Activated B cell treated with CpG ODN at 0.5 μM for 24 hours (primary cell): Measurements from ENCODE around the gene ZIC2. TPM values are rescaled to one million over a fixed set of nuclear protein-coding genes. Genes with fewer than 3 reads are reported as not detected.

Experiments
- ATAC-seq: fragments of 200-7000 bp; cut with Tn5 transposase; one replicate; pipeline ENCODE4 v1.10.0; 2021; ENCODE audit warnings: low read depth, mild to moderate bottlenecking, moderate library complexity
- CTCF ChIA-PET: fragments of 350-600 bp; sonication (Branson Sonifier 250); formaldehyde crosslinking; loops from one replicate; lab custom pipeline; 2021; ENCODE audit warnings: antibody characterized with exemption; lab: Charles Lee
- POLR2A ChIA-PET: fragments of 350-600 bp; sonication (Branson Sonifier 250); formaldehyde crosslinking; loops from one replicate; lab custom pipeline; 2021; ENCODE audit warnings: antibody characterized with exemption; lab: Charles Lee
- DNase-seq: peaks from one replicate; pipeline ENCODE4 v3.0.0; 2022
- H3K27ac Mint-ChIP-seq: one replicate; pipeline ENCODE4 v1.8.0; 2020; ENCODE audit warnings: mixed read lengths
- H3K27me3 Mint-ChIP-seq: one replicate; pipeline ENCODE4 v1.8.0; 2021; ENCODE audit warnings: mixed read lengths
- H3K36me3 Mint-ChIP-seq: one replicate; pipeline ENCODE4 v1.8.0; 2021; ENCODE audit warnings: low read depth, mixed read lengths
- H3K4me1 Mint-ChIP-seq: one replicate; pipeline ENCODE4 v1.8.0; 2021; ENCODE audit warnings: mixed read lengths
- H3K4me3 Mint-ChIP-seq: one replicate; pipeline ENCODE4 v1.8.0; 2020; ENCODE audit warnings: mild to moderate bottlenecking, mixed read lengths
- H3K9me3 Mint-ChIP-seq: one replicate; pipeline ENCODE4 v1.8.0; 2020; ENCODE audit warnings: mixed read lengths
- CTCF ChIP-seq: fragments of 200-600 bp; IDR thresholded peaks from one replicate; pipeline ENCODE4 v1.8.0; 2022; ENCODE audit warnings: antibody characterized with exemption, mild to moderate bottlenecking
- intact Hi-C: fragments of 100-400 bp; cut with micrococcal nuclease; formaldehyde crosslinking; loops from one replicate; pipeline ENCODE4 v1.15.1; 2024
- total RNA-seq: library from RNA; stranded (reverse); gene quantifications from 2 replicates; pipeline ENCODE4 v1.2.3, GENCODE V29; 2022

The ZIC2 gene
- total RNA-seq, 1 donor from 2014 or later = not detected

GRCh38 chr13:99971576-99972189 lies 9.9 kb upstream of the ZIC2 start, which contains the start of gene ZIC5:
TSS of gene ZIC5 (minus strand) at chr13:99971767. CDS start at chr13:99971603, 164 bp downstream.
- intact Hi-C loops = loop anchor here (2.0 kb wide), 1 partner anchor 15 kb away; no protein-coding TSS in a partner anchor
- Mint-ChIP-seq H3K27me3 (peaks cover 58% of the 10 kb centered on the region), H3K36me3 (peaks cover 5% of the 10 kb centered on the region), H3K4me1 (peaks cover 19% of the 10 kb centered on the region), H3K4me3 (peak within 1 kb of the TSS; percentile 15), H3K27ac (peak within 1 kb of the TSS; percentile 24), H3K9me3 (peaks cover 9% of the 10 kb centered on the region)
- ChIA-PET CTCF (no interaction called here), POLR2A (no interaction called here)
- ATAC-seq (no peak), DNase-seq (no peak)
- TF ChIP-seq CTCF = no peak

GRCh38 chr13:99972190-99972731 lies 9.3 kb upstream of the ZIC2 start:
- ChIA-PET POLR2A (no interaction called here), CTCF (no interaction called here)
- ATAC-seq (no peak), DNase-seq (no peak)
- no peak for TF ChIP-seq CTCF
- H3K36me3 Mint-ChIP-seq = peaks cover 5% of the 10 kb centered on the region
- H3K27ac Mint-ChIP-seq = peak overlapping the region; percentile 24
- peaks cover 19% of the 10 kb centered on the region for H3K4me1 Mint-ChIP-seq
- H3K4me3 Mint-ChIP-seq = peak overlapping the region; percentile 15
- intact Hi-C loops = loop anchor here (2.0 kb wide), 1 partner anchor 15 kb away; no protein-coding TSS in a partner anchor
- peaks cover 59% of the 10 kb centered on the region for H3K27me3 Mint-ChIP-seq
- H3K9me3 Mint-ChIP-seq = peaks cover 10% of the 10 kb centered on the region

GRCh38 chr13:99973163-99973807 lies 8.3 kb upstream of the ZIC2 start:
- no peak for TF ChIP-seq CTCF
- DNase-seq (no peak), ATAC-seq (no peak)
- ChIA-PET POLR2A (no interaction called here), CTCF (no interaction called here)
- Mint-ChIP-seq H3K4me3 (no peak overlapping the region), H3K27me3 (peaks cover 62% of the 10 kb centered on the region), H3K27ac (no peak overlapping the region), H3K36me3 (peaks cover 5% of the 10 kb centered on the region), H3K9me3 (peaks cover 10% of the 10 kb centered on the region), H3K4me1 (peaks cover 13% of the 10 kb centered on the region)
- intact Hi-C loops = loop anchor here (2.0 kb wide), 1 partner anchor 14 kb away; no protein-coding TSS in a partner anchor

- no peak for ATAC-seq
- Mint-ChIP-seq H3K27ac (no peak overlapping the region), H3K36me3 (peaks cover 5% of the 10 kb centered on the region), H3K27me3 (peaks cover 66% of the 10 kb centered on the region), H3K4me1 (peaks cover 13% of the 10 kb centered on the region), H3K9me3 (peaks cover 10% of the 10 kb centered on the region), H3K4me3 (no peak overlapping the region)
- no peak for TF ChIP-seq CTCF
- DNase-seq = no peak
- intact Hi-C loops = loop anchor here (2.0 kb wide), 1 partner anchor 13 kb away; no protein-coding TSS in a partner anchor
- ChIA-PET POLR2A (no interaction called here), CTCF (no interaction called here)
Observed at GRCh38 chr13:99973808-99974185, 7.8 kb upstream of the ZIC2 start.

GRCh38 chr13:99974296-99974938 lies 7.2 kb upstream of the ZIC2 start:
- DNase-seq = no peak
- Mint-ChIP-seq H3K9me3 (peaks cover 10% of the 10 kb centered on the region), H3K4me1 (peaks cover 6% of the 10 kb centered on the region), H3K27ac (no peak overlapping the region), H3K27me3 (peaks cover 64% of the 10 kb centered on the region), H3K36me3 (peaks cover 5% of the 10 kb centered on the region), H3K4me3 (no peak overlapping the region)
- no peak for ATAC-seq
- TF ChIP-seq CTCF = no peak
- ChIA-PET POLR2A (no interaction called here), CTCF (no interaction called here)
- intact Hi-C loops = no loop called here
